Measurements from ENCODE around the gene HEXIM2. TPM values are rescaled to one million over a fixed set of nuclear protein-coding genes. Genes with fewer than 3 reads are reported as not detected.
"Not testable (repeated sequence)": the region's sequence is repeated elsewhere in the genome, so short reads cannot be mapped to it uniquely, and the experiment has no call there.

Gene HEXIM2
- total RNA-seq, 1 experiment from 2014 or later: 1.7 TPM

GRCh38 chr17:45168991-45169752 lies 7.5 kb downstream of the HEXIM2 start:
- no peak for DNase-seq (ENCODE audit: low read depth)

DNA sequence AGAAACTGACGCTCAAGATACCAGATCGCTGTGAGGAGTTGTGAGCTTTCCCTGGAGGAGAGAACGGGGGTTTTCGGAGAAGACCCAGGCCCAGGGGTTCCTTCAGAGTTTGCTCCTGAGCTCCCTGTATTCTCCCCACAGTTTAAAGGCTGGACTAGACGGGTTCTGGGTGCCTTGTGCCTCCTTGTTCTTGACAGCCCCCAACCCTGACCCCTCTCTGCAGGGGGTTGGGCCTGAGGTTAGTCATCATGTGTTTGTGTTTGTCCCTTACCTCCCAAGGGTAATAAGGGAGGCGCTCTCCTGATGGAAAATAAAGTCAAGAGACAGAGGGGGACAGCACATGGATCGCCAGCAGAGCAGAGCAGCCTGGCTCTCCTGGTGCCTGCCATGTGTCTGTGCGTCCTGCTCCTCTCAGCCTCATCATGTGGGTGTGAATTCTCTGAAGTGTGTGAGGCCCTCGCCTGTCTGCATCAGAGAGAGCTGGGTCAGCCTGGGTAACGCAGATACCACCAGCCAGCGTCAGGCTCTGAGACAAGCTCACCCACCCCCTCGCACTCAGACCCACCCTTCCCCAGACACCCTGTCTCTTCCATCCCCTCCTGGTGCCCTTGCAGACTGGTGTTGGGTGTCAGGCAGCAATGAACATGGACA lies 8.7 kb downstream of the HEXIM2 start:
- no peak for DNase-seq (ENCODE audit: low read depth)

DNA sequence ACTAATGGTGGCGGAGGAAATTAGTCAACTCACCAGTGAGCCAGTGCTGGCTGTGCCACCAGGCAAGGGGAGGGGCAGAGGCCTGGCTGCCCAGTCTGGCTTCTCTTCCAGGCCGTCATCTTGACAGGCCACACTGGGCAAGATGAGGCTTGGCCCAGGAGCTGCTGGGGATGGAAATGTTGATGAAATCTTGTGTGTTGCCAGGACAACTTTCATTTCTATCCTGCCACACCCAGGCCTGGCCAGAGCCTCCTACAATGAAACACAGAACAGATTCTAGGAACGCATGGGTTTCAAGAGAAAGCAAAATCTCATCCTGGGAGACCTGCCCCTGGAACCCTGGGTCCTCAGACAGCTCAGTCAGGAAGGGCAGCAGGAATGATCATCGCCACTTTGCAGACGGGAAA lies 9.3 kb downstream of the HEXIM2 start:
- DNase-seq (ENCODE audit: low read depth): peak; percentile 82

DNA sequence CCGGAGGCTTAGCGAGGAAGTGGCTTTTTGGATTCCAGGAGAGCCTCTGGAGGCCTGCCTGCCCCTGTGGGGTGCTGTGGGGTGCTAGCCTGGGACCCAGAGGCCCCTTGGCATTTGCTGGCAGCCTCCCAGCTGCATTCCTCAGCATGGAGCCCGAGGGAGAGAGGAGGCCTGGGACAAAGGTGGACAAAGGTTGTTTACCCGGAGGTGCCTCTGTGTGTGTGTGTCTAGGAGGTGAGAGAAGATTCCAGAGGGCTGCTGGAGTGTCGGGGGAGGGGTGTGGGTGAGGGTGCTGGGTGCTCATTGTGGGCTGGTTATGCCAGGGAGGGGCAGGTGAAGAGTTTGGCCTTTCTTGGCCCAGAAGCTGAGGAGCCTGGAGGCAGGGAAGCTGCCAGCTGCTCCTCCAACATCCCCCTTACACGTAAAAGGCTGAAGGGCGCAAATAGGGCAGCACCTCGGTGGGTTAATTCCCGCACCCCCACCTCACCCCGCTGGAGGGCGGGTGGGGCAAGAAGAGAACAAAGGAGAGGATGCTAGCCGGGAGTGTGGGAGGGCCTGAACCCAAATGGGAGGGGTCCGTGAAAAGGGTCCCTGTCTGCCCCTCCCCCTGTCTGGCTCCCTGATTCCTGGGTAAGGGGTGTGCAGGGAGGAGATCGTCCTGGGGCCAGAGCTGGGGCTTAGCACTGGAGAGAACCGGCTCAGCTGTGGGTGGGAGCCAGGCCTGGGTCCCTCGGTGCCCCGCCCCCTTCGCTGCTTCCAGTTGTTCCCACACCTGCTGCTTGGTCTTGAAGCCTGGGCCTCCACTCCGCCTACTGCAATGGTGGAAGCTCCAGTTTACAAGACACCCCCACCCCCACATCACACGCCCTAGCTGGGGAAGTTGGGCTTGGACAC lies 9.9 kb downstream of the HEXIM2 start:
- peak; percentile 68 for DNase-seq (ENCODE audit: low read depth)

DNA sequence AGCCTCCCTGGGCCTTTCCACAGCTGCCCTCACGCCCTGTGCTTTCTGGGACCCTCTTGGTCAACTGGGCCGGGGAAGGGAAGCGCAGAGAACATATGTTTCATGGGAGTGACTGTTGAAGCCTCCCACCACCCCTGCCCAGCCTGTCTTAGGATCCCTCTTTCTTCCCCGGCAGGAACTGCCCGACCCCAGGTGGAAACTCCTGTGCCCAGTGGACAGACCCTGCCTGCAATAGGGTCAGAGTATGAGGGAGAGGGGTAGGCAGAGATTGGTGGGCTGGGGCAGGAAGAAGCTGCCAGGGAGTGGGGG lies 10.5 kb downstream of the HEXIM2 start:
- no peak for DNase-seq (ENCODE audit: low read depth)

- DNase-seq (ENCODE audit: low read depth): peak; percentile 92
Measured at GRCh38 chr17:45172541-45173286, 11.0 kb downstream of the HEXIM2 start.

DNA sequence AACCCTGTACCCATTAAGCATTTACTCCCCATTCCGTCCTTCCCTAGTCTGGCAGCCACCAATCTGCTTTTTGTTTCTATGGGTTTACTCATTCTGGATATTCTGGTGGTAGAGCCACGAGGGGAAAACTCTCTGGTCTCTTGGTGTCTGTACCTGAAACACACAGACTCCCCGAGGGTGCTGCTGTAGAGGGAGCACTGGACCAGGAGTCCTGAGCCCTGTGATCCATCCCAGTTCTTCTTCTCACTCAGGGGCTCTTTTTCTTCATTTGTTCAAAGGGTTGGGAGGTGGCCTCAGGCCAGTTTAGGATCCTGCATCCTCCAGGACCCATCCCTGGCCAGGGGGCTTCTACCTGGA lies 14.1 kb downstream of the HEXIM2 start:
- DNase-seq (ENCODE audit: low read depth): no peak

DNA sequence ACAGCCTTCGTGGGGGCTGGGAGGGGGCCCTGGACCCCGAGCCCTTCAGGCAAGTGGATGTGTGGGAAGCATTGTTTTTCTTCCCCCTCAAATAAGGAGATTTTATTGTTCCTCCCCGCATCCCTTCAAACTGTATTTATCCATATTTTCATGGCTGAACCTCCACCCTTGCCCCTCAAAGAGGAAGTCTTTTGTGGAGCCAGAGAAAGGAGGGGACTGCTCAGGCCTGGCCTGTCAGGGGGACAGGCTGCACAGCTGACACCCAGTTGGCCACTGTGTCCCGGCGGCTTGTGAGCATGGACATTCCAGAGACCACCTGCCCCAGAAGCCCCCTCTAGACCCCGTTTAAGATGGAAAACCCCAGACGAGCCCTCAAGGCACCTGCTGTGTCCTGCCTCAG lies 15.9 kb downstream of the HEXIM2 start:
- no peak for DNase-seq (ENCODE audit: low read depth)

DNA sequence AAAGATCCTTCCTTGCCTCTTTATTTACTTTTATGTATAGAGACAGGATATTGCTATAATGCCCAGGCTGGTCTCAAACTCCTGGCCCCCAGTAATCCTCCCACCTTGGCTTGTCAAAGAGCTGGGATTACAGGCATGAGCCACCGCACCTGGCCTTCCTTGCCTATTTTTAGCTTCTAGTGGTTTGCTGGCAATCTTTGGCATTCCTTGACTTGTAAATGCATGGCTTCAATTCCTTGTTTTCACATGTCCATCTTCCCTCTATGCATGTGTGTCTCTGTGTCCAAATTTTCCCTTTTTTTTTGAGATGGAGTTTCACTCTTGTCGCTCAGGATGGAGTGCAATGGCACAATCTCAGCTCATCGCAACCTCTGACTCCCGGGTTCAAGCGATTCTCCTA lies 22.5 kb downstream of the HEXIM2 start:
- DNase-seq (ENCODE audit: low read depth): no peak

GRCh38 chr17:45186801-45187354 lies 25.2 kb downstream of the HEXIM2 start:
- DNase-seq (ENCODE audit: low read depth): no peak

DNA sequence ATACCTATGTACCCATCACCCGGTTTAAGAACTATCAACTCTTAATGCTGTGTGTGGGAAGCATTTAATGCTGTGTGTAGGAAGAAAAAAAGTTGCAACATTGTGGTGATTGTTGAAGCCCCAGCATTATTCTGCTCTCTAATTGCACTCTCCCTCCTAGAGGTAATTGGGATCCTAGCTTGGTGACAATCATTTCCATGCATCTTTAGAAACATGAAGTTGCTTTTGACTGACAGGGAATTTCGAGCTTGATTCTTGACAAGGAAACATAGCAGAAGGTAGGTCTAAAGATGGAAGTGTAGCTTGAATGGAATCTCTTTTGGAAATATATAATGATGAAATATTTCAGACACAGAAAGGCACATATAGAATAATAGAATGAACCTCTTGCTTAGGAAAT lies 27.3 kb downstream of the HEXIM2 start:
- DNase-seq (ENCODE audit: low read depth): no peak

DNA sequence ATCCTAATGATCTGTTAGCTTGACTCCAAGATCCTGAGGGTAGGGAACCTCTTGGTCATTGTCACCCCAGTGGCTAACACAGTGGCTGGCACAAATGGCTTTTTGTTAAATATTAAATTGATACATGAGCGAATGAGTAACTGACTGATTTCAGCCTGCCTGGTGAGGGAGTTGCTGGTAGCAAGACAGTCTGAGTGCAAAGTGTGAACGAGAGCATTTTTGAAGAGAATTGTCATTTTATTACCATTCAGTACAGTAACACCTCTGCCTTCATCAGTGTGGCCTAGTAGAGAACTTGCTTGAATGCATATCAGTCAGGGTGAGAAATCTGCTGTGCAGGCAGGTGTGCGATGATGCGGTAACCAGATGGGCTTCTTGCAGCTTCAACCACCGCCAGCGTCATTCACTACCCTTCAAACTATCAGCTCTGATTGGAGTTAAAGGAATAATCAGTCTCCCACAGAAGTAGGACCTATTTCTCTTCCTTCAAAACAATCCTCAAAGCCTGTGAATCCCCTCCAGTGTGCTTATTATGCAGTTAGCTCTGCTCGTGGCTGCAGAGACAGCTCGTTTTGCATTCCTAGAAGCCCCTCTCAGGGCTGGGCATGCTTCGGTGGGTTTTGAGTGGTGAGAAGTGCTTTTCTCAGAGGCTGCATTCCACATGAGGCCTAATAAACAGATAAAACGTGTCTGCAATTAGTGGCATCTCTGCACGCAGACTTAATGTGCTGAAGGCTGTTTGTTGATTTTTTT lies 29.0 kb downstream of the HEXIM2 start:
- no peak for DNase-seq (ENCODE audit: low read depth)

DNA sequence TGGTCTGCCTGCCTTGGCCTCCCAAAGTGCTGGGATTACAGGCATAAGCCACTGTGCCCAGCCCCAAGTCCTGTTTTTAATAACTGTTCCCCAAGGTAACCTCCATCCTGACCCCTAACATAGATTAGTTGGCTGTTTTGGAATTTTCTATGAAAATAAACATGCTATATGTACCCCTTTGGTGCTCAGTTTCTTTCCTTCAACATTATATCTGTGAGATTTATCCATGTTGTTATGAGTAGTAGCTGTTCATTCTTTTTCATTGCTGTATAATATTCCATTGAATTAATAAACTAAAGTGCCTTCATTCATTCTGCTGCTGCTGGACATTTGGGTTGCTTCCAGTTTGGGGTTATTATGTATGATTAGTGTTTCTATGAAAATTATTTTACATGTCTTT lies 33.7 kb downstream of the HEXIM2 start:
- DNase-seq (ENCODE audit: low read depth): no peak

GRCh38 chr17:45197108-45197507 lies 35.4 kb downstream of the HEXIM2 start:
- no peak for DNase-seq (ENCODE audit: low read depth)

- peak; percentile 92 for DNase-seq (ENCODE audit: low read depth)
Measured at GRCh38 chr17:45197555-45198334, 36.1 kb downstream of the HEXIM2 start.

- DNase-seq (ENCODE audit: low read depth): no peak
Measured at GRCh38 chr17:45200701-45201100, 39.0 kb downstream of the HEXIM2 start.

GRCh38 chr17:45201457-45201856 lies 39.8 kb downstream of the HEXIM2 start:
- no peak for DNase-seq (ENCODE audit: low read depth)

GRCh38 chr17:45201880-45202279 lies 40.2 kb downstream of the HEXIM2 start:
- not testable (repeated sequence) for DNase-seq (ENCODE audit: low read depth)

- DNase-seq (ENCODE audit: low read depth): peak; percentile 84
Measured at GRCh38 chr17:45218895-45219661, 57.4 kb downstream of the HEXIM2 start.
